K562 (cell line): Measurements from ENCODE around the gene VWA7. TPM values are rescaled to one million over a fixed set of nuclear protein-coding genes. Genes with fewer than 3 reads are reported as not detected.

ENCODE experiments used
- ATAC-seq: fragments of 200-7000 bp; cut with Tn5 transposase; 3 replicates; pipeline ENCODE4 v1.9.1; 2020; ENCODE audit warnings: moderate library complexity
- BruUV-seq: library from RNA; stranded (reverse); fragments of 400-500 nt; replicated peaks from 2 replicates; lab custom pipeline; 2021; lab: Mats Ljungman, UMichigan
- CTCF ChIA-PET: fragments of 300-600 bp; formaldehyde crosslinking; extraction: SDS; loops from one replicate; lab custom pipeline; 2021; ENCODE audit warnings: low intra/inter-chr PET ratio; lab: Yijun Ruan, JAX
- POLR2A ChIA-PET: fragments of 300-600, 350-650 bp; sonication (Branson Sonifier 250); formaldehyde crosslinking; extraction: SDS; loops from one replicate; lab custom pipeline; 2021; ENCODE audit warnings: antibody characterized with exemption, inconsistent platforms; lab: Yijun Ruan, JAX
- DNase-seq, 4 experiments: peaks; one replicate each; pipeline versions ENCODE4 v3.0.0 to v3.0.0-alpha.2; 2011 to 2018; ENCODE audit warnings: low spot score in 3 of 4, mixed read lengths in 3 of 4; ENCODE audit errors: extremely low read depth in 1 of 4
- FAIRE-seq: peaks from 2 replicates; lab custom pipeline; 2011; peaks lifted over from hg19 to GRCh38; lab: Jason Lieb, UNC
- H2AFZ ChIP-seq: 2 replicates; pipeline ENCODE4 v1.6.0; 2011; ENCODE audit warnings: low read depth, low read length, control low read depth, inconsistent platforms
- H3K27ac ChIP-seq: fragments of 200-600 bp; 3 replicates; pipeline ENCODE4 v1.8.0; 2011; ENCODE audit warnings: low read depth, mild to moderate bottlenecking, control low read depth, inconsistent platforms, low read length, moderate library complexity, mixed read lengths; ENCODE audit errors: extremely low read depth
- H3K27me3 ChIP-seq, 2 experiments: fragments of 300-600 bp in 1 of 2; 2 replicates in 1 of 2; 3 replicates in 1 of 2; pipeline versions ENCODE4 v1.6.0 to v1.8.0; 2011; ENCODE audit warnings: inconsistent platforms in 2 of 2, low read length in 2 of 2, mild to moderate bottlenecking in 1 of 2, mixed read lengths in 1 of 2, moderate library complexity in 1 of 2; ENCODE audit not compliant: control insufficient read depth in 2 of 2, insufficient read depth in 2 of 2
- H3K36me3 ChIP-seq: fragments of 300-600 bp; 3 replicates; pipeline ENCODE4 v1.8.0; 2011; ENCODE audit warnings: mild to moderate bottlenecking, low read length, inconsistent platforms; ENCODE audit not compliant: control insufficient read depth, insufficient read depth
- H3K4me1 ChIP-seq, 2 experiments: fragments of 200-600 bp in 1 of 2; replicated peaks in 1 of 2; 2 replicates in 1 of 2; 3 replicates in 1 of 2; pipeline versions ENCODE4 v1.5.1 to v1.8.0; 2011; ENCODE audit warnings: inconsistent platforms in 2 of 2, low read length in 2 of 2, mild to moderate bottlenecking in 1 of 2, mixed read lengths in 1 of 2, moderate library complexity in 1 of 2; ENCODE audit not compliant: control insufficient read depth in 2 of 2, insufficient read depth in 2 of 2
- H3K4me2 ChIP-seq: 2 replicates; pipeline ENCODE4 v1.6.1; 2011; ENCODE audit warnings: low read length, control low read depth, inconsistent platforms, mixed read lengths; ENCODE audit not compliant: insufficient read depth
- H3K4me3 ChIP-seq: fragments of 200-600 bp; sonication (generic), shearing (Covaris generic); 2 replicates; pipeline ENCODE4 v1.5.1; 2016; ENCODE audit warnings: control low read depth, inconsistent platforms
- H3K79me2 ChIP-seq: fragments of 200-600 bp; 3 replicates; pipeline ENCODE4 v1.8.0; 2011; ENCODE audit warnings: low read length, inconsistent platforms; ENCODE audit not compliant: control insufficient read depth, insufficient read depth
- H3K9ac ChIP-seq, 2 experiments: 2 replicates each; pipeline versions ENCODE4 v1.6.0 to v1.6.1; 2011; ENCODE audit warnings: low read depth in 2 of 2, low read length in 2 of 2, control low read depth in 1 of 2, inconsistent platforms in 1 of 2, mild to moderate bottlenecking in 1 of 2, mixed read lengths in 1 of 2; ENCODE audit not compliant: insufficient read depth in 1 of 2
- H3K9me1 ChIP-seq: one replicate; pipeline ENCODE4 v1.6.0; 2011; ENCODE audit warnings: inconsistent platforms, mild to moderate bottlenecking, low read length, moderate library complexity; ENCODE audit not compliant: control insufficient read depth, insufficient read depth
- H3K9me3 ChIP-seq: replicated peaks from 2 replicates; pipeline ENCODE4 v1.5.1; 2011; ENCODE audit warnings: low read depth, low read length, inconsistent platforms; ENCODE audit not compliant: control insufficient read depth, insufficient read depth
- H4K20me1 ChIP-seq: replicated peaks from 2 replicates; pipeline ENCODE4 v1.6.1; 2011; ENCODE audit warnings: low read length, inconsistent platforms, mixed read lengths; ENCODE audit not compliant: control insufficient read depth, insufficient read depth
- ATF1 ChIP-seq, 2 experiments: fragments of 450-650 bp in 1 of 2; IDR thresholded peaks; 2 replicates each; pipeline ENCODE4 v1.6.1; 2016; ENCODE audit warnings: missing compliant biosample characterization in 1 of 2, missing genetic modification characterization in 1 of 2
- BCL6 ChIP-seq: fragments of 250-450 bp; sonication (Bioruptor Pico); IDR thresholded peaks from 2 replicates; pipeline ENCODE4 v1.4.0; 2020
- DDX20 ChIP-seq: fragments of 450-650 bp; IDR thresholded peaks from 2 replicates; pipeline ENCODE4 v1.6.1; 2016; ENCODE audit warnings: missing genetic modification characterization, low read depth, mild to moderate bottlenecking, missing compliant biosample characterization, moderate library complexity
- E2F1 ChIP-seq: sonication (generic); formaldehyde crosslinking; IDR thresholded peaks from 2 replicates; pipeline ENCODE4 v1.8.1; 2023; ENCODE audit warnings: mild to moderate bottlenecking, missing genetic modification reagents, moderate library complexity
- E2F4 ChIP-seq: sonication (generic); formaldehyde crosslinking; IDR thresholded peaks from 2 replicates; pipeline ENCODE4 v1.8.0; 2022; ENCODE audit warnings: mild to moderate bottlenecking, low read depth, missing genetic modification reagents
- ELK3 ChIP-seq: fragments of 450-650 bp; formaldehyde crosslinking; IDR thresholded peaks from 2 replicates; pipeline ENCODE4 v1.4.0; 2020; ENCODE audit warnings: mild to moderate bottlenecking
- ETV1 ChIP-seq: fragments of 450-650 bp; conservative IDR thresholded peaks from 2 replicates; pipeline ENCODE4 v1.6.1; 2016; ENCODE audit warnings: missing genetic modification characterization, control low read depth, low read depth, missing compliant biosample characterization
- HDAC2 ChIP-seq: fragments of 450-650 bp; IDR thresholded peaks from 2 replicates; pipeline ENCODE4 v1.6.1; 2016; ENCODE audit warnings: mild to moderate bottlenecking
- IRF2 ChIP-seq: sonication (generic); formaldehyde crosslinking; IDR thresholded peaks from 2 replicates; pipeline ENCODE4 v1.8.1; 2022; ENCODE audit warnings: mild to moderate bottlenecking, missing genetic modification reagents
- LEF1 ChIP-seq: fragments of 450-650 bp; IDR thresholded peaks from 2 replicates; pipeline ENCODE4 v1.6.1; 2016; ENCODE audit warnings: mild to moderate bottlenecking
- MCM5 ChIP-seq: fragments of 450-650 bp; IDR thresholded peaks from 2 replicates; pipeline ENCODE4 v1.6.1; 2016; ENCODE audit warnings: low read depth
- MED1 ChIP-seq: sonication (generic); formaldehyde crosslinking; IDR thresholded peaks from 2 replicates; pipeline ENCODE4 v1.8.1; 2023; ENCODE audit warnings: missing genetic modification reagents, borderline replicate concordance
- NFIC ChIP-seq: fragments of 450-650 bp; IDR thresholded peaks from 2 replicates; pipeline ENCODE4 v1.6.1; 2017; ENCODE audit warnings: mild to moderate bottlenecking, inconsistent platforms
- POLR2AphosphoS2 ChIP-seq: IDR thresholded peaks from 2 replicates; pipeline ENCODE4 v1.6.1; 2012; ENCODE audit warnings: low read length, improper control_type of control experiment
- PRMT5 ChIP-seq: sonication (generic); formaldehyde crosslinking; IDR thresholded peaks from 2 replicates; pipeline ENCODE4 v1.5.0; 2020; ENCODE audit warnings: missing genetic modification reagents
- RBFOX2 ChIP-seq: fragments of 200-400 bp; formaldehyde crosslinking; IDR thresholded peaks from 2 replicates; pipeline ENCODE4 v1.6.1; 2017; ENCODE audit warnings: low read depth, mild to moderate bottlenecking, low read length, moderate library complexity
- RNF2 ChIP-seq: sonication (generic); IDR thresholded peaks from 2 replicates; pipeline ENCODE4 v1.6.1; 2016
- ZNF253 ChIP-seq: fragments of 250-450 bp; sonication (Bioruptor Pico); conservative IDR thresholded peaks from 2 replicates; pipeline ENCODE4 v1.6.1; 2021; ENCODE audit warnings: mild to moderate bottlenecking
- ZNF395 ChIP-seq: fragments of 200-800 bp; sonication (Bioruptor generic); IDR thresholded peaks from 2 replicates; pipeline ENCODE4 v1.6.1; 2017; ENCODE audit warnings: missing genetic modification characterization, missing compliant biosample characterization
- ZNF764 ChIP-seq: fragments of 250-450 bp; sonication (Bioruptor Pico); IDR thresholded peaks from 2 replicates; pipeline ENCODE4 v1.4.0; 2020; ENCODE audit warnings: low read depth, mild to moderate bottlenecking, moderate library complexity
- WGBS: fragments of 100-300 bp; shearing (Covaris generic); methylation state at CpG from one replicate; pipeline ENCODE4 v1.1.6; 2016; ENCODE audit warnings: low coverage, mixed read lengths; ENCODE audit not compliant: insufficient coverage; ENCODE audit errors: missing lambda C conversion rate; 5-methylcytosine and 5-hydroxymethylcytosine counted together
- in situ Hi-C: fragments of 300-500 bp; cut with MboI; formaldehyde crosslinking; loops from 4 replicates; pipeline ENCODE4 v1.15.0; 2018; ENCODE audit warnings: inconsistent platforms, mixed read lengths
- intact Hi-C: fragments of 100-400 bp; cut with micrococcal nuclease; formaldehyde crosslinking; loops from 2 replicates; pipeline ENCODE4 v1.14.2; 2022
- polyA plus RNA-seq, 8 experiments: library from polyadenylated mRNA; depleted of rRNA in 4 of 8; stranded (reverse) in 5 of 8; unstranded in 3 of 8; fragments of >200 nt; fragmentation: Nextera tagmentation in 2 of 8; fragmentation: Illumina TruSeq in 1 of 8; extraction: Ambion mirVana in 2 of 8; extraction: Trizol in 1 of 8; gene quantifications; 2 replicates each; pipeline versions ENCODE4 v1.2.1 to v1.2.3, GENCODE V29; 2011 to 2014; ENCODE audit warnings: inconsistent platforms in 1 of 8, missing spikeins in 1 of 8
- total RNA-seq, 7 experiments: library from RNA; depleted of rRNA in 6 of 7; stranded (reverse); fragments of >200 nt in 6 of 7; fragmentation: Illumina TruSeq in 2 of 7; extraction: Trizol in 2 of 7; gene quantifications; 2 replicates each; pipeline versions ENCODE4 v1.2.1 to v1.2.3, GENCODE V29; 2011 to 2021; ENCODE audit warnings: low replicate concordance in 1 of 7

VWA7 gene
- total and polyA plus RNA-seq, 9 of the 15 experiments (the other 6 are each of a cell fraction or from before 2014, with no cell fraction given): 0.18 to 2.9 (median 0.95) TPM

- CTCF ChIA-PET: no interaction called here
- Histone ChIP-seq H3K4me1 (peaks cover 43 to 85% of the 10 kb centered on the region in 2 experiments), H3K79me2 (no peaks in the 10 kb centered on the region), H4K20me1 (no peaks in the 10 kb centered on the region), H3K27ac (peak overlapping the region; percentile 87), H3K9ac (peak overlapping the region; percentile 64 to 88), H3K27me3 (no peaks in the 10 kb centered on the region), H3K4me3 (peak overlapping the region; percentile 10; the same call in 1 of the 2 replicates), H3K36me3 (peaks cover 42% of the 10 kb centered on the region; the same call in 2 of the 3 replicates), H3K9me3 (no peaks in the 10 kb centered on the region), H3K9me1 (peaks cover 6% of the 10 kb centered on the region), H2AFZ (peak overlapping the region; percentile 36), H3K4me2 (peak overlapping the region; percentile 56)
- no TSS peak for BruUV-seq
- intact Hi-C loops (loop anchor here (2.0 to 10.0 kb wide), 2 partner anchors 18 to 232 kb away; partner anchors contain the start of genes ATP6V1G2, DDX39B, NFKBIL1 and VARS1), in situ Hi-C loops (no loop called here)
- DNase-seq (no peak), FAIRE-seq (no peak), ATAC-seq (peak; percentile 16)
- POLR2A ChIA-PET: interaction anchor here (0.5 to 8.8 kb wide), 11 partner anchors 14 to 183 kb away, joined by 4 to 47 read pairs (median 9); partner anchors contain the start of genes ABHD16A, GPANK1, HSPA1B and NELFE
- WGBS: 18% methylated on average over 14 of the region's 14 CpGs
- TF ChIP-seq ELK3 (CRISPR knock-in tag): no peak
- TF ChIP-seq POLR2AphosphoS2: no peak
- no peak for TF ChIP-seq MCM5
- TF ChIP-seq ZNF395 (CRISPR knock-in tag): no peak
- no peak for TF ChIP-seq PRMT5 (CRISPR knock-in tag)
- no peak for TF ChIP-seq IRF2 (CRISPR knock-in tag)
- no peak for TF ChIP-seq E2F4 (CRISPR knock-in tag)
- no peak for TF ChIP-seq NFIC
- TF ChIP-seq DDX20 (tag): no peak
- no peak for TF ChIP-seq MED1 (CRISPR knock-in tag)
- no peak for TF ChIP-seq BCL6 (CRISPR knock-in tag)
- TF ChIP-seq HDAC2: no peak
- TF ChIP-seq ETV1: no peak
- TF ChIP-seq ATF1 (CRISPR knock-in tag; IDR thresholded peaks at IDR 0.05): no peak
- no peak for TF ChIP-seq ATF1 (tag; IDR thresholded peaks at IDR 0.05)
- no peak for TF ChIP-seq RBFOX2
- TF ChIP-seq LEF1: no peak
- no peak for TF ChIP-seq ZNF764 (CRISPR knock-in tag)
- TF ChIP-seq ZNF253: no peak
- TF ChIP-seq RNF2: no peak
- no peak for TF ChIP-seq E2F1 (CRISPR knock-in tag)
These were observed 591 bp downstream of the VWA7 start for GRCh38 chr6:31776485-31776988.
